ENCODE results near the gene HNRNPM.

DNA sequence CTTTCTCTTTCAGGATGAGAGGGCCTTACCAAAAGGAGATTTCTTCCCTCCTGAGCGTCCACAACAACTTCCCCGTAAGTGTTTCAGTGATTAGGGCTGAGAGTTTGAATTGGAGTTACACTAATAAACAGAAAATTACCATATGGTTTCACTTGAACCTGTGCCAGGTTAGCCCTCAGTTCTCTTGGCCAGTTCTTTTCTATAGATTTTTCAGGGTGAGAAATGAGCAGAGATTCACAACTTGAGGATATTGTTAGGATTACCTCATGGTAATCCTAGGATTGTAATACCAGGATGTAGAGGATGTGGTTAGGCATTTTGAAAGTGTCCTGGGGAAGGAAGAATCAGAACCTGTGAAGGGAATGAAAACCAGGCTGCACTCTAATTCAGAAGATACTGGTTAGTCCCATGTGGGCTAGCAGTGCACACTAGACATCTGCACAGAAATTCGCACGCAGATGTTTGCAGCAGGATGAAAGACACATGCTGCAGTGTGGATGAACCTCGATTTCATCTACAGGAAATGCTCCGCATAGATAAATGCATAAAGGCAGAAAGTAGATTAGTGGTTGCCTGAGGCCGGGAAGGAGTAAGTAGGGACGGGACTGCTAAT lies 24.1 kb downstream of the HNRNPM start:
- TF ChIP-seq POLR2A (IDR thresholded peaks at IDR 0.05), result no peak
- TF ChIP-seq, protein P1, sequence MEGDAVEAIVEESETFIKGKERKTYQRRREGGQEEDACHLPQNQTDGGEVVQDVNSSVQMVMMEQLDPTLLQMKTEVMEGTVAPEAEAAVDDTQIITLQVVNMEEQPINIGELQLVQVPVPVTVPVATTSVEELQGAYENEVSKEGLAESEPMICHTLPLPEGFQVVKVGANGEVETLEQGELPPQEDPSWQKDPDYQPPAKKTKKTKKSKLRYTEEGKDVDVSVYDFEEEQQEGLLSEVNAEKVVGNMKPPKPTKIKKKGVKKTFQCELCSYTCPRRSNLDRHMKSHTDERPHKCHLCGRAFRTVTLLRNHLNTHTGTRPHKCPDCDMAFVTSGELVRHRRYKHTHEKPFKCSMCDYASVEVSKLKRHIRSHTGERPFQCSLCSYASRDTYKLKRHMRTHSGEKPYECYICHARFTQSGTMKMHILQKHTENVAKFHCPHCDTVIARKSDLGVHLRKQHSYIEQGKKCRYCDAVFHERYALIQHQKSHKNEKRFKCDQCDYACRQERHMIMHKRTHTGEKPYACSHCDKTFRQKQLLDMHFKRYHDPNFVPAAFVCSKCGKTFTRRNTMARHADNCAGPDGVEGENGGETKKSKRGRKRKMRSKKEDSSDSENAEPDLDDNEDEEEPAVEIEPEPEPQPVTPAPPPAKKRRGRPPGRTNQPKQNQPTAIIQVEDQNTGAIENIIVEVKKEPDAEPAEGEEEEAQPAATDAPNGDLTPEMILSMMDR (IDR thresholded peaks at IDR 0.05), result no peak
